Adipocyte (in vitro differentiated cells): ENCODE measurements around the gene C10orf90.

ENCODE experiments used
- DNase-seq: peaks from one replicate; pipeline ENCODE4 v3.0.0-alpha.2; 2015; ENCODE audit warnings: low read depth
- H3K27me3 ChIP-seq: replicated peaks from 2 replicates; pipeline ENCODE4 v1.7.0; 2013; ENCODE audit warnings: mild to moderate bottlenecking, low read length, moderate library complexity; ENCODE audit not compliant: control insufficient read depth, insufficient read depth
- H3K36me3 ChIP-seq: 2 replicates; pipeline ENCODE4 v1.7.0; 2013; ENCODE audit warnings: low read length, mild to moderate bottlenecking, moderate library complexity; ENCODE audit not compliant: control insufficient read depth, insufficient read depth, severe bottlenecking
- H3K4me1 ChIP-seq: 2 replicates; pipeline ENCODE4 v1.7.0; 2013; ENCODE audit warnings: mild to moderate bottlenecking, low read length, moderate library complexity; ENCODE audit not compliant: control insufficient read depth, insufficient read depth
- H3K4me3 ChIP-seq: 2 replicates; pipeline ENCODE4 v1.7.0; 2013; ENCODE audit warnings: mild to moderate bottlenecking, low read length, moderate library complexity
- H3K9ac ChIP-seq: 2 replicates; pipeline ENCODE4 v1.7.0; 2013; ENCODE audit warnings: mild to moderate bottlenecking, low read length, moderate library complexity
- H3K9me3 ChIP-seq: 2 replicates; pipeline ENCODE4 v1.7.0; 2013; ENCODE audit warnings: mild to moderate bottlenecking, low read length, moderate library complexity; ENCODE audit not compliant: control insufficient read depth

The C10orf90 gene, protein sequence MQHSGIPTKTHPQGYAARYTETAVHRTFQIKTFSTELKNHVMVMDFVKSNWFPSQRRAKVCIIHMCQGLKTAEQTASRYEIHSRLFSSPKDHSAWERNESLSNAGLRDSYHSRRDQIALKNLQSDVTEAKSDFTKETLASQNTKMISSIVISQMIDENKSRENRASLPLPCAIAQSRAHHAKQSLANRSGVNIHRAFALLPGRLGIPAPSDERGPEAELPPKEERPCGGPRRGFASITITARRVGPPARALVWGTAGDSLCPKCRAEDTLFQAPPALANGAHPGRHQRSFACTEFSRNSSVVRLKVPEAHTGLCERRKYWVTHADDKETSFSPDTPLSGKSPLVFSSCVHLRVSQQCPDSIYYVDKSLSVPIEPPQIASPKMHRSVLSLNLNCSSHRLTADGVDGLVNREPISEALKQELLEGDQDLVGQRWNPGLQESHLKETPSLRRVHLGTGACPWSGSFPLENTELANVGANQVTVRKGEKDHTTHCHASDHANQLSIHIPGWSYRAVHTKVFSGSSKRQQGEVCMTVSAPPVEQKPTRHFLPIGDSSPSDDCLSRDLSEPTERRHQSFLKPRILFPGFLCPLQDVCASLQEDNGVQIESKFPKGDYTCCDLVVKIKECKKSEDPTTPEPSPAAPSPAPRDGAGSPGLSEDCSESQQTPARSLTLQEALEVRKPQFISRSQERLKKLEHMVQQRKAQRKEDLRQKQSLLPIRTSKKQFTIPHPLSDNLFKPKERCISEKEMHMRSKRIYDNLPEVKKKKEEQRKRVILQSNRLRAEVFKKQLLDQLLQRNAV

DNA sequence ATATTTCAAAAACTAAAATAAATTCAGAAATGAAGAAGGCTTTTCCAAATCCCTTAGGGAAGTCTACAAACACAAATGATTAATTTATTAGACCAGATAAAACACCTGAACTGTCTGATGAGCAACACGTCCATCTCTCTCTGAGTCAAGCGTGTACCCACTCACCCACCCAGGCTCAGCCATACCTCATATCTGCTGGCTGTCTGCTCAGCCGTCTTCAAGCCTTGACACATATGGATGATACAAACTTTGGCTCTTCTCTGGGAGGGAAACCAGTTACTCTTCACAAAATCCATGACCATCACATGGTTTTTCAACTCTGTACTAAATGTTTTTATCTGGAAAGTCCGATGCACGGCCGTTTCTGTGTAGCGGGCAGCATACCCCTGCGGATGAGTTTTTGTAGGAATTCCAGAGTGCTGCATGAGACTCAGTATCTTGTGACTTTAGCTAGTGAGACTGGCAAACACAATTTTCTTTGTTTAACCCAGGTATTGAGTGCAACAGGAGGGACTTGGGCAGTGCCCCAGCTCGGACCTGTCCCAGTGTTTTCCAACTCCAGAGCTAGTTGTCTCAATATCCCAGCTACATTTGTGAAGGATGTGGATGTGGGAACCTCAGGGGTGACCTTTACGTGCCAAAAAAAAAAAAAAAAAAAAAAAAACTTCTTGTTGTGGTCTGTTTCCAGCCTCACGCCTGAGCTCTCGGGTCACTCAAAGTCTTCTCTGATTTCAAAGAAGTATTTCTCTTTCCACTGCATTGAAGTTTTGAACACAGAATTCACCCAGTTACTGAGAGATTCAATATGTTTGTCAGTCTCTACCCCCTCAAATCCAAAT, at the start of gene C10orf90:
C10orf90 (minus strand) TSS at position 638 of the 839 bp plus-strand sequence; CDS start at position 425, 213 bp downstream.
- no peak within 1 kb of the TSS for H3K4me3 ChIP-seq
- no peaks in the 10 kb centered on the region for H3K36me3 ChIP-seq
- H3K27me3 ChIP-seq, result no peaks in the 10 kb centered on the region
- H3K9me3 ChIP-seq, result no peaks in the 10 kb centered on the region
- no peak for DNase-seq
- no peaks in the 10 kb centered on the region for H3K4me1 ChIP-seq
- no peak within 1 kb of the TSS for H3K9ac ChIP-seq

DNA sequence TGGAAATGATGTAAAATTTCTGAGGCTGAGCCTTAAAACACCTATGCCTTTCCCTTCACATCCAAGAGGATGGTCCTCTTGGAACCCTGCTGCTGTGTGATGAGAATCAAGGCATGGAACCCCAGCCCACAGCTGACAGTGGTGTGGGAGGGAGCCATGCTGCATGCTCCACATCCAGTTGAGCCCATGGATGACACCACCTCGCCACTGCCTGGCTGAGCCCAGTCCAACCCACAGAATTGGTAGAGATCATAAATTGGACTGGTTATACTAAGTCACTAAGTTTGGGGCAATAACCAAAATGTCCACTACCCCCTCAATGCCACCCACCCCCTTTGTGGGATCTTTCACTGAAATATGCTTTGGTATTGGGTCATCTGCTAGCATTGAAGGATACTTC, 45.9 kb upstream of the C10orf90 start:
- Histone ChIP-seq H3K9ac (no peak overlapping the region), H3K27me3 (peaks cover 41% of the 10 kb centered on the region), H3K9me3 (peaks cover 8% of the 10 kb centered on the region), H3K4me3 (no peak overlapping the region), H3K36me3 (no peaks in the 10 kb centered on the region), H3K4me1 (no peaks in the 10 kb centered on the region)
- DNase-seq, result no peak

DNA sequence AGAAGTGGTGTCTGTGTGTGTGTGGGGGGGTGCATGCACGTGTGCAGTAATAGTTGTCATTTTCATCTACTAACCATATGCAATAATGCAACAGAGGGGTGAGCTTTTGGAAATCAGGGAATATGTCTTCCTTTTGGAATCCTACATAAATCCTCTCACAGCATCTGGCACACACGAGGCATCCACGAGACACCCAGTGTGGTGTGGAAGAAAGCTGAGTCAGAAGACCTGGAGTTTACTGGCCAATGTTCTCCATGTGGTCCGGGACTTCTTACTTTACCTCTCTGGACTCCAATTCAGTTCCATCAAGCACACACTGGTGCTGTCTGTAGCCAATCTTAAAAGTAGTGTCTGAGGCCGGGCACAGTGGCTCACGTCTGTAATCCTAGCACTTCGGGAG, 43.1 kb upstream of the C10orf90 start:
- Histone ChIP-seq H3K36me3 (no peaks in the 10 kb centered on the region), H3K9ac (no peak overlapping the region), H3K27me3 (peaks cover 26% of the 10 kb centered on the region), H3K4me1 (no peaks in the 10 kb centered on the region), H3K4me3 (no peak overlapping the region), H3K9me3 (peaks cover 13% of the 10 kb centered on the region)
- no peak for DNase-seq

DNA sequence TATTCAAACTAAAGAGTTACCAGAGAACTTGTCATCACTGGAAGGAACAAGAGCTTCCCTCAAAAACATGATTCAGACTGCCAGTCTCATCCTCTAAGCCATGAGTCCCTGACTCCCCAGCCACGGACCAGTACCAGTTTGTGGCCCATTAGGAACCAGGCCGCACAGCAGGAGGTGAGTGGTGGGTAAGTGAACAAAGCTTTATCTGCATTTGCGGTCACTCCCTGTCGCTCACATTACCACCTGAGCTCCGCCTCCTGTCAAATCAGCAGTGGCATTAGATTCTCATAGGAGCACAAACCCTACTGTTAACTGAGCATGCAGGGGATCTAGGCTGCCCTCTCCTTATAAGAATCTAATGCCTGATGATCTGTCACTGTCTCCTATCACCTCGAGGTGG, 42.2 kb upstream of the C10orf90 start:
- peaks cover 13% of the 10 kb centered on the region for H3K9me3 ChIP-seq
- no peak overlapping the region for H3K4me3 ChIP-seq
- H3K4me1 ChIP-seq, result no peaks in the 10 kb centered on the region
- DNase-seq, result no peak
- peaks cover 16% of the 10 kb centered on the region for H3K27me3 ChIP-seq
- H3K9ac ChIP-seq, result no peak overlapping the region
- no peaks in the 10 kb centered on the region for H3K36me3 ChIP-seq

- Histone ChIP-seq H3K4me1 (no peaks in the 10 kb centered on the region), H3K36me3 (no peaks in the 10 kb centered on the region), H3K27me3 (peaks cover 7% of the 10 kb centered on the region), H3K9ac (no peak overlapping the region), H3K4me3 (no peak overlapping the region), H3K9me3 (peaks cover 7% of the 10 kb centered on the region)
- no peak for DNase-seq
Measured at GRCh38 chr10:126705951-126706565, 35.6 kb upstream of the C10orf90 start.

DNA sequence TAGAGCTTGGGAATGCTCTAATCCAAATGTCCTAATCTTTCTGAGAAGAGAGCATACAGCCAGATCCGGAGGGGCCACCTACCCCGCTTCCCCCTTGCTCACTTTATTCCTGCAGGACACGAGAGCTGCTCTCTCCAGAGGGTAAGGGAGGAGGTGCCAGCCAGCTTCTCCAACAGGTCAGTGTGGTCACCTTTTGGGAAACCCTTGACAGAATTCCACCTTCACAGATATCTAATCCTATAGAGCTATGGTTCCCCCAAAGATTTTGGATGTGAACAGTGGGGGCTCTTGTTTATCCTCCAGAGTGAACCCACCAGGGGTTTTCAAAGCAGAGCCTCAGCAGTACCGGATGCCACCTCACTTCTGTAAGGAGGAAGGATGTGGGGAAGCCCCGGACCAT, 34.6 kb upstream of the C10orf90 start:
- H3K9ac ChIP-seq, result no peak overlapping the region
- no peak for DNase-seq
- no peak overlapping the region for H3K4me3 ChIP-seq
- no peaks in the 10 kb centered on the region for H3K9me3 ChIP-seq
- H3K36me3 ChIP-seq, result no peaks in the 10 kb centered on the region
- no peaks in the 10 kb centered on the region for H3K4me1 ChIP-seq
- peaks cover 7% of the 10 kb centered on the region for H3K27me3 ChIP-seq

GRCh38 chr10:126704649-126705048, 34.2 kb upstream of the C10orf90 start:
- Histone ChIP-seq H3K36me3 (no peaks in the 10 kb centered on the region), H3K9me3 (no peaks in the 10 kb centered on the region), H3K9ac (no peak overlapping the region), H3K27me3 (peaks cover 7% of the 10 kb centered on the region), H3K4me1 (no peaks in the 10 kb centered on the region), H3K4me3 (no peak overlapping the region)
- DNase-seq, result no peak

DNA sequence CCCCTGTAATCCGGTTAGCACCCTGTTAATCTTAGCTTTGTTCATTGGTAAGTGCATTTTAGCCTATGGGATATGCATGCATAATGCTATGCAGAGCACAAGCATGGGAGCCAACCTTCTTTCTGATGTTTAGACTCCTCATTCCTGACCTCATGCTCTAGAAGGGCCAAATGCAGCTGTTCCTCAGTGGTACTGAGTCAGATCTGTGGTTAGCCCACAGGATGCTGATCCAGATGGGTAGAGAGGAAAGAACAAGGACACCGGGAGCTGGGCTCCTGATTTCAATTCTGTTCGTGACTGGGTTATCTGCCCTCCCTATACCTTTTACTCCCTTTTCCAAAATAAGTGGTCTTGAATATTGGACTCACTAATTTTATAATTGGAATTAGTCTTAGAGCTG, 31.7 kb upstream of the C10orf90 start:
- peaks cover 7% of the 10 kb centered on the region for H3K27me3 ChIP-seq

GRCh38 chr10:126701526-126701925, 31.0 kb upstream of the C10orf90 start:
- Histone ChIP-seq H3K4me3 (no peak overlapping the region), H3K27me3 (peaks cover 7% of the 10 kb centered on the region), H3K9ac (no peak overlapping the region), H3K4me1 (no peaks in the 10 kb centered on the region), H3K9me3 (no peaks in the 10 kb centered on the region), H3K36me3 (no peaks in the 10 kb centered on the region)
- DNase-seq, result no peak

More for the DNA sequence above, 31.7 kb upstream of the C10orf90 start:
- Histone ChIP-seq H3K36me3 (no peaks in the 10 kb centered on the region), H3K9me3 (no peaks in the 10 kb centered on the region), H3K4me3 (no peak overlapping the region), H3K4me1 (no peaks in the 10 kb centered on the region), H3K9ac (no peak overlapping the region)
- no peak for DNase-seq

- Histone ChIP-seq H3K4me1 (no peaks in the 10 kb centered on the region), H3K9me3 (peaks cover 6% of the 10 kb centered on the region), H3K9ac (no peak overlapping the region), H3K27me3 (no peaks in the 10 kb centered on the region), H3K4me3 (no peak overlapping the region), H3K36me3 (no peaks in the 10 kb centered on the region)
- DNase-seq, result no peak
Measured at GRCh38 chr10:126696684-126697083, 26.2 kb upstream of the C10orf90 start.
